Left colon (tissue), 2 donors: Measurements from ENCODE around the gene VPS25. TPM values are rescaled to one million over a fixed set of nuclear protein-coding genes. Genes with fewer than 3 reads are reported as not detected.

Experiments
- ATAC-seq: fragments of 200-7000 bp; cut with Tn5 transposase; one replicate; pipeline ENCODE4 v1.9.1; 2020; ENCODE audit warnings: mild to moderate bottlenecking, moderate library complexity
- DNase-seq, 2 donors: peaks; one replicate each; pipeline ENCODE4 v3.0.0-alpha.2; 2020
- intact Hi-C, 2 donors: fragments of 100-400 bp; cut with DNase I in 1 of 2; cut with micrococcal nuclease in 1 of 2; formaldehyde crosslinking; loops; one replicate each; pipeline versions ENCODE4 v1.11.2 to v1.14.0; 2022; cut with DNase I, micrococcal nuclease
- microRNA-seq, 2 donors: library from miRNA; unstranded; fragments of <30 nt; microRNA quantifications; one replicate each; pipeline versions ENCODE4 v1.1.0 to v1.2.0, GENCODE V29; 2020
- total RNA-seq, 2 donors: library from RNA; stranded (reverse); fragmentation: NEBNext Ultra II Directional; extraction: Animal tissue kit (Norgen Biotek cat#: 25700); gene quantifications; one replicate each; pipeline ENCODE4 v1.2.1, GENCODE V29; 2021
- donor health status: DM: no; HTN: no; CAD: no.
- donor health status: DM: yes; HTN: yes; CAD: no.

Gene VPS25
- total RNA-seq, 2 donors from 2014 or later: 81.5 to 83.6 TPM

GRCh38 chr17:42818379-42818778 is 45.1 kb downstream of the VPS25 start:
- ATAC-seq: no peak
- intact Hi-C loops: no loop called here

GRCh38 chr17:42819939-42820535 is 46.8 kb downstream of the VPS25 start:
- DNase-seq: peak; percentile 49 to 77
- intact Hi-C loops: loop anchor here in 1 of 2 donors (10.0 kb wide), 1 partner anchor 105 kb away; no protein-coding TSS in a partner anchor
- ATAC-seq: no peak

More at GRCh38 chr17:42818379-42818778, 45.1 kb downstream of the VPS25 start:
- no peak for DNase-seq

GRCh38 chr17:42821176-42821575 is 47.9 kb downstream of the VPS25 start:
- no peak for DNase-seq
- ATAC-seq: no peak
- intact Hi-C loops: loop anchor here in 1 of 2 donors (10.0 kb wide), 1 partner anchor 106 kb away; no protein-coding TSS in a partner anchor

GRCh38 chr17:42827472-42827871 is 54.2 kb downstream of the VPS25 start:
- ATAC-seq (no peak), DNase-seq (no peak)
- intact Hi-C loops: loop anchor here in 1 of 2 donors (10.0 kb wide), 1 partner anchor 113 kb away; no protein-coding TSS in a partner anchor

Small RNAs within 50 kb of the gene (microRNA-seq; reads per million reads assigned to microRNA genes)
- gene MIR6781: 0 to 2.7 reads per million in 2 donors

Other genes starting within 250 kb of the VPS25 start
- 10 to 100 TPM; 36.5 to 45.9 TPM for gene NAGLU, start 237.2 kb upstream of the VPS25 start, total RNA-seq
- gene HSD17B1, start 220.5 kb upstream of the VPS25 start, total RNA-seq: under 1 TPM; 0.85 to 0.98 TPM
- 100 to 1,000 TPM in 1 of 2 donors, 10 to 100 TPM in 1; 92.6 to 122 TPM for gene COASY, start 211.3 kb upstream of the VPS25 start, total RNA-seq
- gene MLX, start 206.3 kb upstream of the VPS25 start, total RNA-seq: 10 to 100 TPM; 95.1 to 98.8 TPM
- gene PSMC3IP, start 195.7 kb upstream of the VPS25 start, total RNA-seq: 1 to 10 TPM; 1.6 to 2.2 TPM
- 10 to 100 TPM; 49.0 to 71.6 TPM for gene RETREG3, start 164.1 kb upstream of the VPS25 start, total RNA-seq
- 10 to 100 TPM; 24.3 to 39.7 TPM for gene TUBG1, start 163.8 kb upstream of the VPS25 start, total RNA-seq
- gene TUBG2, start 114.2 kb upstream of the VPS25 start, total RNA-seq: 1 to 10 TPM; 4.4 to 7.7 TPM
- gene PLEKHH3, start 96.5 kb upstream of the VPS25 start, total RNA-seq: 10 to 100 TPM; 15.0 to 16.6 TPM
- 1 to 10 TPM in 1 of 2 donors, under 1 TPM in 1; 0.58 to 2.4 TPM for gene CCR10, start 91.6 kb upstream of the VPS25 start, total RNA-seq
- gene CNTNAP1, start 90.9 kb upstream of the VPS25 start, total RNA-seq: 1 to 10 TPM; 1.2 to 4.6 TPM
- gene EZH1, start 28.4 kb upstream of the VPS25 start, total RNA-seq: 10 to 100 TPM; 24.9 to 28.0 TPM
- 1 to 10 TPM; 5.0 to 7.7 TPM for gene RAMP2, start 12.2 kb upstream of the VPS25 start, total RNA-seq
- gene WNK4, start 7.2 kb downstream of the VPS25 start, total RNA-seq: 10 to 100 TPM; 32.7 to 41.2 TPM
- gene COA3, start 25.3 kb downstream of the VPS25 start, total RNA-seq: 100 to 1,000 TPM; 142 to 167 TPM
- 1 to 10 TPM; 1.2 to 2.4 TPM for gene CNTD1, start 25.4 kb downstream of the VPS25 start, total RNA-seq
- gene BECN1, start 50.8 kb downstream of the VPS25 start, total RNA-seq: 100 to 1,000 TPM; 128 to 150 TPM
- 100 to 1,000 TPM in 1 of 2 donors, 10 to 100 TPM in 1; 89.7 to 104 TPM for gene PSME3, start 59.9 kb downstream of the VPS25 start, total RNA-seq
- gene AOC2, start 71.1 kb downstream of the VPS25 start, total RNA-seq: under 1 TPM; 0.47 to 0.85 TPM
- gene AOC3, start 77.8 kb downstream of the VPS25 start, total RNA-seq: 10 to 100 TPM in 1 of 2 donors, 1 to 10 TPM in 1; 5.6 to 27.1 TPM
- under 1 TPM in 1 of 2 donors, not detected in 1; 0.50 TPM for gene G6PC1, start 127.3 kb downstream of the VPS25 start, total RNA-seq
- 10 to 100 TPM; 17.6 to 24.1 TPM for gene AARSD1, start 191.0 kb downstream of the VPS25 start, total RNA-seq
- gene PTGES3L, start 206.6 kb downstream of the VPS25 start, total RNA-seq: 1 to 10 TPM; 3.2 to 3.6 TPM
- gene RUNDC1, start 207.1 kb downstream of the VPS25 start, total RNA-seq: 10 to 100 TPM; 24.2 to 25.2 TPM
- 100 to 1,000 TPM; 605 to 650 TPM for gene RPL27, start 225.0 kb downstream of the VPS25 start, total RNA-seq
- gene IFI35, start 233.3 kb downstream of the VPS25 start, total RNA-seq: 10 to 100 TPM; 33.6 to 51.6 TPM
- gene VAT1, start 248.9 kb downstream of the VPS25 start, total RNA-seq: 10 to 100 TPM; 46.3 to 85.2 TPM